ENCODE data around the gene ZNF8. TPM values are rescaled to one million over a fixed set of nuclear protein-coding genes. Genes with fewer than 3 reads are reported as not detected.
A peak's percentile ranks its signal among the peaks of the same experiment; 100 is the strongest.

Gene ZNF8
- total and polyA plus RNA-seq, 2 donors (not counting 1 experiment from before 2014, with no cell fraction given): 3.4 to 8.0 TPM

GRCh38 chr19:58262922-58263296 lies 15.8 kb upstream of the ZNF8 start:
- WGBS (ENCODE audit: insufficient coverage): 98% methylated on average over 5 of the region's 7 CpGs
- Mint-ChIP-seq H3K4me3 (no peak overlapping the region), H3K27me3 (no peaks in the 10 kb centered on the region), H3K4me1 (no peaks in the 10 kb centered on the region), H3K27ac (no peak overlapping the region), H3K9me3 (ENCODE audit: insufficient read depth) (peaks cover 9% of the 10 kb centered on the region)
- Histone ChIP-seq H3K4me2 (replicated peaks; ENCODE audit: low read depth, low read length, poor library complexity, severe bottlenecking) (no peak overlapping the region), H3K36me3 (replicated peaks in 1 of 2; ENCODE audit: control extremely low read depth in 1 of 2, control insufficient read depth in 1 of 2, extremely low read depth in 1 of 2, insufficient read depth in 2 of 2, low read length in 1 of 2) (peaks cover 6 to 36% of the 10 kb centered on the region in 2 experiments), H3K27me3 (replicated peaks in 1 of 4; ENCODE audit: control extremely low read depth in 1 of 4, control insufficient read depth in 3 of 4, insufficient read depth in 4 of 4, low read length in 3 of 4) (no peaks in the 10 kb centered on the region), H4K20me1 (ENCODE audit: control insufficient read depth, insufficient read depth, low read length, poor library complexity, severe bottlenecking) (no peaks in the 10 kb centered on the region), H3K4me3 (ENCODE audit: control extremely low read depth in 1 of 5, extremely low read depth in 1 of 5, insufficient read depth in 1 of 5, low read depth in 2 of 5, low read length in 4 of 5) (peak overlapping the region in 1 of 5 experiments; percentile 6), H3K27ac (ENCODE audit: low read length in 2 of 2) (no peak overlapping the region), H3K9me3 (ENCODE audit: control extremely low read depth in 1 of 3, control insufficient read depth in 2 of 3, insufficient read depth in 1 of 3, low read length in 2 of 3) (peaks cover 14 to 98% (median 93%) of the 10 kb centered on the region in 3 donors), H2AFZ (ENCODE audit: insufficient read depth, low read depth, low read length, poor library complexity, severe bottlenecking) (no peak overlapping the region), H3K4me1 (ENCODE audit: control insufficient read depth in 2 of 2, insufficient read depth in 2 of 2, low read length in 2 of 2) (no peaks in the 10 kb centered on the region), H3K9ac (ENCODE audit: low read length) (peak overlapping the region; percentile 26), H3K79me2 (ENCODE audit: control insufficient read depth, insufficient read depth, low read length) (no peaks in the 10 kb centered on the region)
- ChIA-PET POLR2A (no interaction called here), CTCF (no interaction called here)
- intact Hi-C loops (cut with micrococcal nuclease): no loop called here
- DNase-seq (no peak), ATAC-seq (ENCODE audit: low read depth) (no peak)
- TF ChIP-seq EZH2 (IDR thresholded peaks at IDR 0.05; ENCODE audit: borderline replicate concordance, insufficient read depth, low read depth, low read length, poor library complexity, severe bottlenecking) (no peak), CTCF (IDR thresholded peaks at IDR 0.05) (no peak)

- Histone ChIP-seq H2AFZ (ENCODE audit: insufficient read depth, low read depth, low read length, poor library complexity, severe bottlenecking) (no peak overlapping the region), H3K27ac (ENCODE audit: low read length in 2 of 2) (no peak overlapping the region), H3K79me2 (ENCODE audit: control insufficient read depth, insufficient read depth, low read length) (no peaks in the 10 kb centered on the region), H4K20me1 (ENCODE audit: control insufficient read depth, insufficient read depth, low read length, poor library complexity, severe bottlenecking) (no peaks in the 10 kb centered on the region), H3K4me1 (ENCODE audit: control insufficient read depth in 2 of 2, insufficient read depth in 2 of 2, low read length in 2 of 2) (no peaks in the 10 kb centered on the region), H3K9ac (ENCODE audit: low read length) (no peak overlapping the region), H3K9me3 (ENCODE audit: control extremely low read depth in 1 of 3, control insufficient read depth in 2 of 3, insufficient read depth in 1 of 3, low read length in 2 of 3) (peaks cover 20 to 98% (median 88%) of the 10 kb centered on the region in 3 donors), H3K36me3 (replicated peaks in 1 of 2; ENCODE audit: control extremely low read depth in 1 of 2, control insufficient read depth in 1 of 2, extremely low read depth in 1 of 2, insufficient read depth in 2 of 2, low read length in 1 of 2) (peaks cover 6 to 28% of the 10 kb centered on the region in 2 experiments), H3K4me3 (ENCODE audit: control extremely low read depth in 1 of 5, extremely low read depth in 1 of 5, insufficient read depth in 1 of 5, low read depth in 2 of 5, low read length in 4 of 5) (no peak overlapping the region), H3K27me3 (replicated peaks in 1 of 4; ENCODE audit: control extremely low read depth in 1 of 4, control insufficient read depth in 3 of 4, insufficient read depth in 4 of 4, low read length in 3 of 4) (no peaks in the 10 kb centered on the region), H3K4me2 (replicated peaks; ENCODE audit: low read depth, low read length, poor library complexity, severe bottlenecking) (no peak overlapping the region)
- H3K27ac Mint-ChIP-seq: no peak overlapping the region
- ChIA-PET POLR2A (interaction anchor here (0.6 kb wide), 1 partner anchor 22 kb away, joined by 6 read pairs; no protein-coding TSS in a partner anchor), CTCF (no interaction called here)
- DNase-seq (no peak), ATAC-seq (ENCODE audit: low read depth) (no peak)
- no peak overlapping the region for H3K4me3 Mint-ChIP-seq
- 100% methylated on average over 3 of the region's 3 CpGs for WGBS (ENCODE audit: insufficient coverage)
- H3K4me1 Mint-ChIP-seq: no peaks in the 10 kb centered on the region
- TF ChIP-seq EZH2 (IDR thresholded peaks at IDR 0.05; ENCODE audit: borderline replicate concordance, insufficient read depth, low read depth, low read length, poor library complexity, severe bottlenecking): no peak
- no peak for TF ChIP-seq CTCF (IDR thresholded peaks at IDR 0.05)
- H3K27me3 Mint-ChIP-seq: no peaks in the 10 kb centered on the region
- peaks cover 5% of the 10 kb centered on the region for H3K9me3 Mint-ChIP-seq (ENCODE audit: insufficient read depth)
- intact Hi-C loops (cut with micrococcal nuclease): no loop called here
These were observed 13.7 kb upstream of the ZNF8 start for GRCh38 chr19:58265100-58265499.
